Measurements from ENCODE around the gene FSTL4.

DNA sequence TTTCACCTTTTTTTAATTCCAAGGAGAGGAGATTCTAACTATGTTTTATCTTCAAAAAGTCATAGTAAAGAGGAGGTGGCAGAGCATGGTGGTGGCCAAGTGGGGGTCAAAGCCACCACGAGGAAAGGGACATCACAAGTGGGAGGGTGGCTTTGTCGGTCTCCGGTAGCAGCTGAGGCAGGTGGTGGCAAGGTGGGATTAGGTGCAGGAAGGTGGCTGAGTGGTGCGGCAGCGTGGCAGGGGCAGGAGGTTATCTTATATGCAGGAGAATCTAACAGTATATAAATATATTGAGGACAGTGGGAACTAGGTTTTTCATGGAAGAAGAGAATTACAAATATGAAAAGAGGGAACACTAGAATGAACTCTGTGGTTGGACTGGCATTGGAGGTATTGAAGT lies 196.8 kb downstream of the FSTL4 start:
- TF ChIP-seq, protein P1, sequence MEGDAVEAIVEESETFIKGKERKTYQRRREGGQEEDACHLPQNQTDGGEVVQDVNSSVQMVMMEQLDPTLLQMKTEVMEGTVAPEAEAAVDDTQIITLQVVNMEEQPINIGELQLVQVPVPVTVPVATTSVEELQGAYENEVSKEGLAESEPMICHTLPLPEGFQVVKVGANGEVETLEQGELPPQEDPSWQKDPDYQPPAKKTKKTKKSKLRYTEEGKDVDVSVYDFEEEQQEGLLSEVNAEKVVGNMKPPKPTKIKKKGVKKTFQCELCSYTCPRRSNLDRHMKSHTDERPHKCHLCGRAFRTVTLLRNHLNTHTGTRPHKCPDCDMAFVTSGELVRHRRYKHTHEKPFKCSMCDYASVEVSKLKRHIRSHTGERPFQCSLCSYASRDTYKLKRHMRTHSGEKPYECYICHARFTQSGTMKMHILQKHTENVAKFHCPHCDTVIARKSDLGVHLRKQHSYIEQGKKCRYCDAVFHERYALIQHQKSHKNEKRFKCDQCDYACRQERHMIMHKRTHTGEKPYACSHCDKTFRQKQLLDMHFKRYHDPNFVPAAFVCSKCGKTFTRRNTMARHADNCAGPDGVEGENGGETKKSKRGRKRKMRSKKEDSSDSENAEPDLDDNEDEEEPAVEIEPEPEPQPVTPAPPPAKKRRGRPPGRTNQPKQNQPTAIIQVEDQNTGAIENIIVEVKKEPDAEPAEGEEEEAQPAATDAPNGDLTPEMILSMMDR (IDR thresholded peaks at IDR 0.05) = no peak
- no peak for TF ChIP-seq POLR2A (IDR thresholded peaks at IDR 0.05)

Measured in body of pancreas (tissue), 4 donors.